Smooth muscle cell (in vitro differentiated cells): Measurements from ENCODE around the gene CLCN1. TPM values are rescaled to one million over a fixed set of nuclear protein-coding genes. Genes with fewer than 3 reads are reported as not detected.
A peak's percentile ranks its signal among the peaks of the same experiment; 100 is the strongest.

Source experiments
- DNase-seq: peaks from one replicate; lab custom pipeline; 2025; ENCODE audit not compliant: unreplicated experiment; lab: John Stamatoyannopoulos, UW
- H2AFZ ChIP-seq: fragments of 200-600 bp; sonication (generic); 2 replicates; pipeline ENCODE4 v1.6.0; 2016; ENCODE audit warnings: antibody characterized with exemption, low read depth, mild to moderate bottlenecking
- H3F3A ChIP-seq: fragments of 200-600 bp; sonication (generic); 2 replicates; pipeline ENCODE4 v1.6.0; 2017; ENCODE audit warnings: antibody characterized with exemption, low read depth
- H3K27ac ChIP-seq: fragments of 200-600 bp; sonication (generic); 2 replicates; pipeline ENCODE4 v1.5.1; 2016; ENCODE audit warnings: low read depth, mild to moderate bottlenecking
- H3K27me3 ChIP-seq: fragments of 200-600 bp; sonication (generic); 2 replicates; pipeline ENCODE4 v1.6.1; 2016; ENCODE audit warnings: low read depth, mild to moderate bottlenecking
- H3K36me3 ChIP-seq: fragments of 200-600 bp; sonication (generic); 2 replicates; pipeline ENCODE4 v1.5.1; 2016; ENCODE audit warnings: low read depth
- H3K4me1 ChIP-seq: fragments of 200-600 bp; sonication (generic); 2 replicates; pipeline ENCODE4 v1.5.1; 2016; ENCODE audit warnings: low read depth
- H3K4me2 ChIP-seq: fragments of 200-600 bp; sonication (generic); 2 replicates; pipeline ENCODE4 v1.6.0; 2016; ENCODE audit warnings: mild to moderate bottlenecking
- H3K4me3 ChIP-seq: fragments of 200-600 bp; sonication (generic); 2 replicates; pipeline ENCODE4 v1.5.1; 2016; ENCODE audit warnings: mild to moderate bottlenecking
- H3K79me2 ChIP-seq: fragments of 200-600 bp; sonication (generic); 2 replicates; pipeline ENCODE4 v1.6.0; 2016; ENCODE audit warnings: low read depth, mild to moderate bottlenecking
- H3K9ac ChIP-seq: fragments of 200-600 bp; sonication (generic); 2 replicates; pipeline ENCODE4 v1.6.0; 2016; ENCODE audit warnings: low read depth
- H3K9me3 ChIP-seq: fragments of 200-600 bp; sonication (generic); replicated peaks from 2 replicates; pipeline ENCODE4 v1.5.1; 2016; ENCODE audit warnings: low read depth
- H4K20me1 ChIP-seq: fragments of 200-600 bp; sonication (generic); 2 replicates; pipeline ENCODE4 v1.6.0; 2016; ENCODE audit warnings: low read depth
- WGBS: methylation state at CpG from one replicate; pipeline ENCODE4 v1.1.7; 2016; ENCODE audit warnings: low lambda C conversion rate; 5-methylcytosine and 5-hydroxymethylcytosine counted together
- polyA plus RNA-seq: library from polyadenylated mRNA; unstranded; fragments of >200 nt; fragmentation: Nextera tagmentation; extraction: Ambion mirVana; gene quantifications from 2 replicates; pipeline ENCODE4 v1.2.1, GENCODE V29; 2016
- total RNA-seq: library from RNA; depleted of rRNA; stranded (reverse); fragments of >200 nt; gene quantifications from 2 replicates; pipeline ENCODE4 v1.2.3, GENCODE V29; 2014
- TF ChIP-seq, protein P1 (sequence below): fragments of 200-600 bp; sonication (generic); IDR thresholded peaks from 2 replicates; pipeline ENCODE4 v1.5.1; 2017; ENCODE audit warnings: borderline replicate concordance, mild to moderate bottlenecking, antibody characterized with exemption; ENCODE audit not compliant: insufficient read depth, poor library complexity, severe bottlenecking

The CLCN1 gene
- total and polyA plus RNA-seq, 2 experiments from 2014 or later = not detected

DNA sequence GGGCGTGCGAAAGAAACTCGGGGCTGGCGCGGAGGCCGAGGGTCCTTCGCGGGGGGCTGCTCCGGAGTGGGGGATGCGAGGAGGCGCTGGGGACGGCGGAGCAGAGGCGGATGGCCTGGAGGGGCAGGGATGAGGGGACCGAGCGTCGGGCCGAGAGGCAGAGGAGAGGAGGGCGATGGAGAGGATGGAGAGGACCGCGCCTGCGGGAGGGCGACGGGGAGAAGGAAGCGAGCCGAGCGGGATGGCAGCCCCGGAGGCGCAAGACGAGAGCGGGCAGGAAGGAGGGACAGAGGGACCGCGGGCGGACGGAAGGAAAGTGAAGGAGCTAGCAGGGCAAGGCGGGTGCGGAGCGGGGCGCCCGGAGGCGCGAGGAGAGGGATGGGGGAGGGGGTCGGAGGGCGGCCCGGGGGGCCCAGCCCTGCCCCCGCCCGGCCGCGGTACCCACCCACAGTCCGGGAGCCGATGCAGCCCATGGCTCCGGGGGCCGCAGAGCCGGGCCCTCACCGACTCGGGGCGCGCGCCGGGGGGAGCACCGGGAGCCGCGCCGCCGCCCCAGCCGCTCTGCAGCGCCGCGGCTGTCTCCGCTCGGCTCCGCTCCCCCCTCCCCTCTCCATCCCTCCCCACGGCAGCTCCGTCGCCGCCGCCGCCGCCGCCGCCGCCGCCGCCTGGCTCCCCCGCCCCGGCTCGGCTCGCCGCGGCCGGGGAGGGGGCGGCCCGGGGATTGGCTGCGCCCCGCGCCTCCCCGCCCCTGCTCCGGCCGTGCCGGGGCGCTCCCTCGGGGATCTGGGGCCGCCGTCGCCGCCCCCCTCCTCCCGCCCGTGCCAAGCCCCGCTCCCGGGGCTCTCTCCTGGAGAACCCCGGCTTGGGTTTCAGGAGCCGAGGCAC is 46.5 kb downstream of the CLCN1 start, which contains the start of gene FAM131B:
Gene FAM131B, minus strand, starts transcription at position 583 of the 885 bp plus-strand sequence. Its CDS starts 110 bp downstream, at position 473.
- TF ChIP-seq, protein P1, sequence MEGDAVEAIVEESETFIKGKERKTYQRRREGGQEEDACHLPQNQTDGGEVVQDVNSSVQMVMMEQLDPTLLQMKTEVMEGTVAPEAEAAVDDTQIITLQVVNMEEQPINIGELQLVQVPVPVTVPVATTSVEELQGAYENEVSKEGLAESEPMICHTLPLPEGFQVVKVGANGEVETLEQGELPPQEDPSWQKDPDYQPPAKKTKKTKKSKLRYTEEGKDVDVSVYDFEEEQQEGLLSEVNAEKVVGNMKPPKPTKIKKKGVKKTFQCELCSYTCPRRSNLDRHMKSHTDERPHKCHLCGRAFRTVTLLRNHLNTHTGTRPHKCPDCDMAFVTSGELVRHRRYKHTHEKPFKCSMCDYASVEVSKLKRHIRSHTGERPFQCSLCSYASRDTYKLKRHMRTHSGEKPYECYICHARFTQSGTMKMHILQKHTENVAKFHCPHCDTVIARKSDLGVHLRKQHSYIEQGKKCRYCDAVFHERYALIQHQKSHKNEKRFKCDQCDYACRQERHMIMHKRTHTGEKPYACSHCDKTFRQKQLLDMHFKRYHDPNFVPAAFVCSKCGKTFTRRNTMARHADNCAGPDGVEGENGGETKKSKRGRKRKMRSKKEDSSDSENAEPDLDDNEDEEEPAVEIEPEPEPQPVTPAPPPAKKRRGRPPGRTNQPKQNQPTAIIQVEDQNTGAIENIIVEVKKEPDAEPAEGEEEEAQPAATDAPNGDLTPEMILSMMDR = no peak
- Histone ChIP-seq H3F3A (no peaks in the 10 kb centered on the region), H3K4me2 (peak within 1 kb of the TSS; percentile 92), H3K4me1 (no peaks in the 10 kb centered on the region), H3K4me3 (peak within 1 kb of the TSS; percentile 62), H3K9me3 (no peaks in the 10 kb centered on the region), H3K27me3 (peaks cover 76% of the 10 kb centered on the region), H3K27ac (no peak within 1 kb of the TSS), H3K36me3 (no peaks in the 10 kb centered on the region), H3K79me2 (no peaks in the 10 kb centered on the region), H4K20me1 (no peaks in the 10 kb centered on the region), H2AFZ (peak within 1 kb of the TSS; percentile 72), H3K9ac (no peak within 1 kb of the TSS)
- DNase-seq = no peak
- 0% methylated on average over 12 of the region's 112 CpGs for WGBS

DNA sequence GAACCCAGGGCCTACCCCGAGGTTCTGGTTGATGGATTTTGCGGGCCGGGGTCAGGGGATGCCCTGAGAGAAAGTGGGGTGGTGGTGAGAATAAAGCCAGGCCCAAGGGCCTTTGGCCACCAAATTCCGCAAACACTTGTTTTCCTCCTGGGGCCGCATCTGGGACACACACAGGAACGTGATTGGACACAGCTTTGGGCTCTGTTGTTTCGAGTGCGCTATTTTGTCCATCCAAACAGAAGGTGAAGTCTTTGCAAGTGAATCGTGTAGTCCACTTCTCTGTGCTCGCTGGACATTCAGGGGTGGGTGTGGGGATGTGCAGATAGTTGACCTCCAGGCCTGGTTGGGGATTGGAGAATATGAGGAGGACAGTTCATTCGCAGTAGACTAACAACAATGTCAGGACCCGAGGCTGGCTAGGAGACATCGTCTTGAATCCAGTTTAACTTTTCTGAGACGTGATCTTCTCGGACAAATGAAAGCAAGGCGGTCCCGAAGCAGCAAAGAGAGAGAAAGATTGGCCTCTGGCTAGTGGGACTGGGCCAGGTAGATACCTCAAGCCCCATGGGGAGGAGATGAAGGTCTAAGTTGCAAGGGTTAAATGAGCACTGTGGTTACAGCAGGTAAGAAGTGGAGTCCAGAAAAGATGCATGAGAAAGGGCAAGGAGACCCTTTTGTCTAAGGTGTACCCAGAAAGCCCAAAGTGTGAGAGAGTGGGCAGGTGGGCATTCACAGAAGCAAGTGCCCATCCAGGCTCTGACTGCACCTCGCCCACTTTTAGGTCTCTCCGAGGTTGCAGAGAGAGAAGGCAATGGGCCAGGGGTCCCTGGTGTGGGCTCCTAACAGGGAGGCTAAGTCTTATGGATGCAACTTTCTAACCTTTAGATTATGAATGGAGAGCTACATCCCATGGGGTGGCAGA is 47.4 kb downstream of the CLCN1 start:
- H3K27me3 ChIP-seq = peaks cover 76% of the 10 kb centered on the region
- H3K4me3 ChIP-seq = peak overlapping the region; percentile 62
- no peak overlapping the region for H3K9ac ChIP-seq
- no peaks in the 10 kb centered on the region for H3F3A ChIP-seq
- no peaks in the 10 kb centered on the region for H3K9me3 ChIP-seq
- TF ChIP-seq, protein P1 = no peak
- WGBS = 42% methylated on average over 19 of the region's 19 CpGs
- no peak overlapping the region for H3K27ac ChIP-seq
- no peaks in the 10 kb centered on the region for H3K36me3 ChIP-seq
- H3K4me1 ChIP-seq = no peaks in the 10 kb centered on the region
- H4K20me1 ChIP-seq = no peaks in the 10 kb centered on the region
- peak overlapping the region; percentile 92 for H3K4me2 ChIP-seq
- DNase-seq = no peak
- no peak overlapping the region for H2AFZ ChIP-seq
- H3K79me2 ChIP-seq = no peaks in the 10 kb centered on the region

DNA sequence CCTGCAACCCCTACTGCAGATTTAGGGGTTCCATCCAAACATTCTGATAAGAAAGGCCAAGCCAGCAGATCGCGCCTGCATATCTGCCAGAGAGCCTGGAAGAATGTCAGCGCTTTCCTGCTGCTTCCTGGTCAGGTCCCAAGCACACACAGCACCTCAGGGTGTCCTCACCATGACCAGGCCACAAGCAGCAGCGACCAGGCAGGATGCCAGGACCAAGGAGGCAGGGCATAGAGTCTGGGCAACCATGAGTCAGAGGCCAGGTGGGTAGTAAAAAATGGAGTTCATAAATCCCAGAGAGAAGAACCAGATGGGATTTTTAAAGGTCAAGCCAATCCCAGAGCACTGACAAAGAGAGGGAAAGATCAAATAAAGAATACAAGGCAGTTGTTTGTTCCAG is 52.1 kb downstream of the CLCN1 start:
- H3K4me1 ChIP-seq = peaks cover 7% of the 10 kb centered on the region
- H3K79me2 ChIP-seq = no peaks in the 10 kb centered on the region
- no peaks in the 10 kb centered on the region for H3K36me3 ChIP-seq
- WGBS = 75% methylated on average over 4 of the region's 4 CpGs
- no peak overlapping the region for H3K9ac ChIP-seq
- no peak overlapping the region for H3K4me3 ChIP-seq
- H3K27ac ChIP-seq = no peak overlapping the region
- no peak overlapping the region for H2AFZ ChIP-seq
- H3F3A ChIP-seq = no peaks in the 10 kb centered on the region
- H3K9me3 ChIP-seq = no peaks in the 10 kb centered on the region
- H3K4me2 ChIP-seq = no peak overlapping the region
- TF ChIP-seq, protein P1 = no peak
- H3K27me3 ChIP-seq = peaks cover 40% of the 10 kb centered on the region
- DNase-seq = no peak
- no peaks in the 10 kb centered on the region for H4K20me1 ChIP-seq
